Ishikawa (cell line): Measurements from ENCODE around the gene MTERF4.

ENCODE experiments used
- CEBPB ChIP-seq: IDR thresholded peaks from 2 replicates; pipeline ENCODE4 v1.6.1; 2012
- EGR1 ChIP-seq: IDR thresholded peaks from 2 replicates; pipeline ENCODE4 v1.6.1; 2012
- NFIC ChIP-seq: IDR thresholded peaks from 2 replicates; pipeline ENCODE4 v1.6.1; 2012
- TEAD4 ChIP-seq: IDR thresholded peaks from 2 replicates; pipeline ENCODE4 v1.6.1; 2012
- YY1 ChIP-seq: IDR thresholded peaks from 2 replicates; pipeline ENCODE4 v1.6.1; 2012; ENCODE audit warnings: low read depth
- TF ChIP-seq, protein P1 (sequence below): IDR thresholded peaks from 2 replicates; pipeline ENCODE4 v1.6.1; 2012; ENCODE audit warnings: low read depth, mild to moderate bottlenecking
- TF ChIP-seq, protein P2 (sequence below): IDR thresholded peaks from 2 replicates; pipeline ENCODE4 v1.6.1; 2012

DNA sequence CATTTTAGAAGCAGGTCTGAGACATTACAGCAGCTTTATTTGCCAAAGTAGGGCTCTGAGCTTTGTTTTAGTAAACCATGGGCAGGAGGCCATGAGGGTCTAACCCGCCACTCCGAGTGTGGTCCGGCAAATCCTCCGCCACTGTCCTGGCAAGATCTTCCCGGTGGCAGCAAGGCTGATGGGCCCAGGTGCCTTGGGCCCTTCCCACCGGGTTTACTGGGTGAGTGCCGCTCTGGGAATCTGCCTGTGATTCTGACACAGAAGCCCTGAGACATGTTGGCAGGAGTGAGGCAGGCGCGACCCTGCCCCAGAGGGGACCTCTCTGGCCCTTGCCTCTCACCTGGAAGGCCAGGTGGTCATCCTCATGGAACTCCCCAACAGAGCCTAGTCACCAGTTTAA lies 29.9 kb downstream of the MTERF4 start:
- TF ChIP-seq EGR1 (no peak), TEAD4 (no peak), NFIC (no peak), CEBPB (no peak), YY1 (no peak)
- TF ChIP-seq, protein P1, sequence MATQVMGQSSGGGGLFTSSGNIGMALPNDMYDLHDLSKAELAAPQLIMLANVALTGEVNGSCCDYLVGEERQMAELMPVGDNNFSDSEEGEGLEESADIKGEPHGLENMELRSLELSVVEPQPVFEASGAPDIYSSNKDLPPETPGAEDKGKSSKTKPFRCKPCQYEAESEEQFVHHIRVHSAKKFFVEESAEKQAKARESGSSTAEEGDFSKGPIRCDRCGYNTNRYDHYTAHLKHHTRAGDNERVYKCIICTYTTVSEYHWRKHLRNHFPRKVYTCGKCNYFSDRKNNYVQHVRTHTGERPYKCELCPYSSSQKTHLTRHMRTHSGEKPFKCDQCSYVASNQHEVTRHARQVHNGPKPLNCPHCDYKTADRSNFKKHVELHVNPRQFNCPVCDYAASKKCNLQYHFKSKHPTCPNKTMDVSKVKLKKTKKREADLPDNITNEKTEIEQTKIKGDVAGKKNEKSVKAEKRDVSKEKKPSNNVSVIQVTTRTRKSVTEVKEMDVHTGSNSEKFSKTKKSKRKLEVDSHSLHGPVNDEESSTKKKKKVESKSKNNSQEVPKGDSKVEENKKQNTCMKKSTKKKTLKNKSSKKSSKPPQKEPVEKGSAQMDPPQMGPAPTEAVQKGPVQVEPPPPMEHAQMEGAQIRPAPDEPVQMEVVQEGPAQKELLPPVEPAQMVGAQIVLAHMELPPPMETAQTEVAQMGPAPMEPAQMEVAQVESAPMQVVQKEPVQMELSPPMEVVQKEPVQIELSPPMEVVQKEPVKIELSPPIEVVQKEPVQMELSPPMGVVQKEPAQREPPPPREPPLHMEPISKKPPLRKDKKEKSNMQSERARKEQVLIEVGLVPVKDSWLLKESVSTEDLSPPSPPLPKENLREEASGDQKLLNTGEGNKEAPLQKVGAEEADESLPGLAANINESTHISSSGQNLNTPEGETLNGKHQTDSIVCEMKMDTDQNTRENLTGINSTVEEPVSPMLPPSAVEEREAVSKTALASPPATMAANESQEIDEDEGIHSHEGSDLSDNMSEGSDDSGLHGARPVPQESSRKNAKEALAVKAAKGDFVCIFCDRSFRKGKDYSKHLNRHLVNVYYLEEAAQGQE = no peak
- TF ChIP-seq, protein P2, sequence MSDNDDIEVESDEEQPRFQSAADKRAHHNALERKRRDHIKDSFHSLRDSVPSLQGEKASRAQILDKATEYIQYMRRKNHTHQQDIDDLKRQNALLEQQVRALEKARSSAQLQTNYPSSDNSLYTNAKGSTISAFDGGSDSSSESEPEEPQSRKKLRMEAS = no peak
